HG03354 (cell line): ENCODE data around the gene VRK1.
"Not testable (repeated sequence)": the region's sequence is repeated elsewhere in the genome, so short reads cannot be mapped to it uniquely, and the experiment has no call there.

Experiments used
- ATAC-seq: cut with Tn5 transposase; IDR thresholded peaks from one replicate; pipeline ENCODE4 v1.9.1; 2021; ENCODE audit warnings: mild to moderate bottlenecking; ENCODE audit not compliant: unreplicated experiment, poor library complexity, severe bottlenecking

VRK1 gene

GRCh38 chr14:96863327-96863985 lies 66.3 kb downstream of the VRK1 start:
- no peak for ATAC-seq

DNA sequence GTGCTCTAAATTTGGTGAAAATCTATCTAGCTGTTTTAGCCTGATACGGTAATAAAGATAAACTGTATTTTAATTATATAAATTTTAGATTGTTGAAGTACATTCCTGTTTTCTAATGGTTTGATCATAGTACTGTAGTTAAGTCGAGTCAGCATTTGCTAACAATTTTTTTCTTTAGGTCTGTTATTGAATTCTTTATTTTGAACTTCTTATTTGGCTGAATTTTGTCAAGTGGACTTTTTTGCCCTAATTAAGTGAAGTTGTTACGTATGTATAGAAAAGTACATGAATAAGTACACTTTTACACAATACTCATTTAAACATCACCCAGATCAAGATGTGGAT lies 66.8 kb downstream of the VRK1 start:
- ATAC-seq: no peak

DNA sequence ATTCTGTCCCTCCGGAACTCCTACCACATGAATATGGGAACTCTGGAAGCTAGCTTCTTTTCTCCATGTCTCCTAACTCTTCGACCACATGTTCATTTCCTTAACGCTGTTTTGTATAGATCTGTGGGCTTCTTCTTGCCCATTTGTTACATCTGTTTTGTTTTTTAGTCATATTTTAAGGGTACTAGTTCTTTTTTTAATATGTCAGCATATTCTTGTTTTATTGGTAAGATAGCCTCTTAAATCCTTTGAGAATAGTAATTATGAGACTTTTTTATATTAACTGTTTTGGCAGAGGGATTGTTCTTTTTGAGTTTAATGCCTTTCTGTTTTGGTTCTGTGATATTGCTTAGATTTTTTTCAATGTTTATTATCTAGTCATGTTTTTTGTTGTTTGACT lies 70.5 kb downstream of the VRK1 start:
- ATAC-seq: no peak

DNA sequence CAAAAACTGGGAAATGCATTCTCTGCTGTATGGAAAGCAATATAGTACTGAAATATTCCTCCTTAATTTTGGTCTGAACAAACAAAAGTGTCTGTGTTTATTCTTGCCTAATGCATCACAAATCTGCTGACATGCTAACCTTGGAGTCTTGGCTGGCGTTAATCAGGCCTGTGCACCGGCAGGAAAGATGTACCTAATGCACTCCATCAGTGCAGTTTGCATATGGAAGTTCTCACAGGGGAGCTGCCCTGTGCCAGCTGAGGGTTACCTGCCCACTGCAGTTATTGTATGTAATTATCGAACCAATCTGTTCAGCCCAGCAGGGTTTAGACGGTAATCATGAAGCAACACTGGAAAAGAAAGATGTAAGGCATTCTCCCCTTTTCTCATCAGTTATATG lies 76.9 kb downstream of the VRK1 start:
- no peak for ATAC-seq

GRCh38 chr14:96876747-96877146 lies 79.6 kb downstream of the VRK1 start:
- ATAC-seq: no peak

- ATAC-seq: peak; percentile 88
Measured at GRCh38 chr14:96881713-96882112, 84.5 kb downstream of the VRK1 start.

DNA sequence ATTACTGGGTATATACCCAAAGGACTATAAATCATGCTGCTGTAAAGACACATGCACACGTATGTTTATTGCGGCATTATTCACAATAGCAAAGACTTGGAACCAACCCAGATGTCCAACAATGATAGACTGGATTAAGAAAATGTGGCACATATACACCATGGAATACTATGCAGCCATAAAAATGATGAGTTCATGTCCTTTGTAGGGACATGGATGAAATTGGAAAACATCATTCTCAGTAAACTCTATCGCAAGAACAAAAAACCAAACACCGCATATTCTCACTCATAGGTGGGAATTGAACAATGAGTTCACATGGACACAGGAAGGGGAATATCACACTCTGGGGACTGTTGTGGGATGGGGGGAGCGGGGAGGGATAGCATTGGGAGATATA lies 86.8 kb downstream of the VRK1 start:
- ATAC-seq: not testable (repeated sequence)

DNA sequence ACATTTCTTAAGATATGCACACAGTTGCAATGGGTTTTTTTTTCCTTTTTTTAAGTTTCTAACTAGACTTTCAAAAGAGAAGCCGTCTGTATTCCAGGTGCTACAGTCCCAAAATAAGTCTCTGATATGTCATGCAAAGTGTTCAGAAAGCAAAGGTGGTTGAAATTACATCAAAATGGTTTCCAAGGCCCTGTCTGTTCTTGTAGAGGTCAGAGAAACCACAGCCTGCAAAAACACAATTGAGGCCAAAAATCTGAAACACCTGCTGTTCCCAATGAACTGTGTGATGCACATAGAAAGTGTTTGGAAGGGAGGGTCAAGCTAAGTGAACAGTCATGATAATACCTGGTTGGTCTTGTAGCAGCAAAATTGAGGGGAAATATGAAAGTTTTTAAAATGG lies 91.0 kb downstream of the VRK1 start:
- peak; percentile 90 for ATAC-seq

GRCh38 chr14:96888593-96888992 lies 91.4 kb downstream of the VRK1 start:
- peak; percentile 28 for ATAC-seq

DNA sequence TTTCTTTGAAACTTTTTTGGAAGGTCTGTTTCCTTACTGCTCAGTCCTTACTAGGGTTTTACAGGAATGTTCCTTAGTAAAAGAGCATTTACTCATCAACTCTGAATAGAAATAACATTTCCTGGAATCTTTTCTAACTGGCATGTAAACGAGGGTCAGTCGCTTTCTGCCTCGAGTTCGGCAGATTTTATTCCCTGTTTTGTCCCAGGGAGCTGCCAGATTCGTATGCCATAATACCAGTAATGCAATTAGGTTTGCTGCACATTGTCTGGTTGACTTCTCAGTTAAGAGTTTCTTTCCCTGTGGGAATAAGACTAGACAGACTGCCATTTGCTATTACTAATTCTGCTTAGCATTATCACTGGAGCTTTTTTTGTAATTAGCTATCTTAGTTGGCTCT lies 91.9 kb downstream of the VRK1 start:
- no peak for ATAC-seq

GRCh38 chr14:96893966-96894622 lies 96.9 kb downstream of the VRK1 start:
- ATAC-seq: no peak

- ATAC-seq: no peak
Measured at GRCh38 chr14:96894966-96895365, 97.8 kb downstream of the VRK1 start.

DNA sequence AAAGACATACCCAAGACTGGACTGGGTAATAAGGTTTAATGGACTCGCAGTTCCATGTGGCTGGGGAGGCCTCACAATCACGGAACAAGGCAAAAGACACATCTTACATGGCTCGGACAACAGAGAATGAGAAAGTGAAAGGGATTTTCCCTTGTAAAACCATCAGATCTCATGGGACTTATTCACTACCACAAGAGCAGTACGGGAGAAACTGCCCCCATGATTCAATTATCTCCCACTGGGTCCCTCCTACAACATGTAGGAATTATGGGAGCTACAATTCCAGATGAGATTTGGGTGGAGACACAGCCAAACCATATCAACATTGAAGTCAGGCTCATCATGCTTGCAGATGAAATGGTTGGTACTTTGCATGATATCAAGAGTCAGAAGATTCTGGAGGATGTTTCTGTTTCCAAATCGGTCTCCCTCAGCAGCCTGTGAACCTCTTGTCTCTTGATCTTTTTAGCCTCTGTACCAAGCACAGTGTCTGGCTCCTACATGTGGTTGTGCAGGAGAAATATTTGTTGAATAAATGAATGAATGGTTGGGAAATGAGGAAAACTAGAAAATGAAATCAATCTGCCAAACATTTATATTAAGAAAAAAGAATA lies 98.6 kb downstream of the VRK1 start:
- peak; percentile 67 for ATAC-seq

DNA sequence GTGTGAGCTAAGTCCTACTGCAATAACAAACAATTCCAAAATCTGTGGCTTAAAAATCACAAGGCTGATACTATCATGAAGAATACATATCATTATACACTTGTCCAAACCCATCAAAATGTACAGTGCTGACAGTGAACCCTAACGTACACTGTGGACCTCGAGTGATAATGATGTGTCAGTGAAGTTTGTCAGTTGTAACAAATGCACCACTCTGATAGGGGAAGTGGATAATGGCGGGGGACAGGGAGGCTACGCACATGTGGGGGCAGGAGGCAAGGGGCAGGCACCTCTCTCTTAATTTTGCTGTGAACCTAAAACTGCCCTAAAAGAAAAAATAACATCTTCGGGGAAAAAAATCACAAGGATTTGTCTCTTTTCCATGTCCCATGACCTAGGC lies 100.0 kb downstream of the VRK1 start:
- ATAC-seq: no peak

DNA sequence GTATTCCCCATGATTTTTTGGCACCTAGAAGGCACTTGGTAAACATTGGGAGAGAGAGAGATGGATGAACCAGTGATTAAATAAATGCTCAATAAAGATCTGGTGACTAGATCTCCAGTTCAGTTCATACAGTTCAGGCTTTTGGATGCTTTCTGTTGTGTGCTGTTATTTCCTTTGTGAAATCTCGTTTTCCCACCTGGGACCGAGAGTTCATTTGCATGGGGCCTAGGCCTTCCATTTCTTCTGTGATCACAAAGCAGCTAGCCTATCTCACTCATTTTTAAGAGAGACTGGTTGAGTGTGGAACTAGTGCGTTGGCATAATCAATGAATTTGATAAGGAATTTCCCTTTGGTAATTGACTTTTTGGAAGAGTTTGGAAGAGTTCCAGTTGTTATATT lies 104.0 kb downstream of the VRK1 start:
- peak; percentile 75 for ATAC-seq

GRCh38 chr14:96902004-96902403 lies 104.8 kb downstream of the VRK1 start:
- no peak for ATAC-seq

DNA sequence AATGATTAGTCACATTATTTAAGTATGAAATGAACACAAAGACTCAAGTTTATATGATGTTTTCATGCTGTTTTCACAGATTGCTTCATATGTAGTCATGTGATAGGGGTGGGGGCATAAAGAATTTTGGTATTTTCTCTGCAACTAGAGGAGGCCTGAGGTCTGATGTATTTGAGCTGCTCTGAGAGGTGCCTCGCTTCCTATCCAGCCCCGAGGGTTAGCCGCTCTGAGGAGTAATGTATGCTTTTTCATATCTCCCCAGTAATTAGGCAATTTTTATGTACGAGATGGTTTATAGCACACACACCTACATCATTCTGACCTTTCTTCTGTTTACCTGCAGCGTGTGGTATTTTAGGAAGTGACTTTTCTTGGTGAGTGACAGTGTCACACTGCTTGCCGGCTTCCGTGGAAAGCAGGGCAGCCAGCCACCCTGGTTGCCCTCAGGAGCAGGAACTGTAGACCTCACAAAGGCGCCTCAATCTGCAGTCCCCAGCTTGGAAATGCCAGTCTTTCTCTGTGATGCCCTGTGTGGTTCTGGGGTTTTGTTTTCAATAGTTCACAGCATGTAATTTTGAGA lies 106.4 kb downstream of the VRK1 start:
- ATAC-seq: no peak

DNA sequence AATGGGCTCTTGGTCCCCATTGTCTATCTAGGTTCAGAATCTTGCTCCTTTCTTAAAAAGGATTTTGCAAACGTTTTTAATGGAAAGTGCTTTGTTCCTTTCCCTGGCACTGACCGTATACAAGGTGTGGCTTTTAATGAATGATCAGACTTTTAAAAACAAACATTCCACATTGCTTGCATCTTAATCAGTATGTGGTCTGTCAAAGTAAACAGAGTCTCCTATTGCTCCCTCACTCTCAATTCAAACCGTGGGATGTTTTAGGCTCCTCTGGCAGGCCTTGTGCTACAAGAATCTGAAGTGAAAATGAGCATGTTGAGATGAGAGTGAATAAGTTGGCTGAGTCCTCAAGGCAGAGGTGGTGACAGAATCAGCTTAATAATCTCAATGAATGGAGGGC lies 107.0 kb downstream of the VRK1 start:
- no peak for ATAC-seq

DNA sequence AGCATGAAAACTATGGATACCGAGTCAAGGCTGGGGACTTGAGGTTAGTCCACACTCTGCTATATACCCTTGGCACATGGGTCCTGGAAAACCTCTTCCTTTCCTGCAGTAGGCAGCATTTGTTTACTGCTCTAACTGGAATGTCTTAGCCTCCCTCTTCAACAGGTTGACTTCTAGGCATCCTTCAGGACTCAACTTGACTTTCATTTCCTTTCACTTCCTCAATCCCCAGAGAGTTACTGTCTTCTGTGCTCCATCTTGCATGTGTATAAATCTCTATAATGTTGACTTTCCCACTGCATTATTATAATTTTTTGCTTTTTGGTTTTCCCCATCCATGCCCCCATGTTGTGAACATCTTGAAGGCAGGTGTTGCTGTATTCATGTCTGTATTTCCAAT lies 107.9 kb downstream of the VRK1 start:
- no peak for ATAC-seq

GRCh38 chr14:96905825-96906224 lies 108.6 kb downstream of the VRK1 start:
- no peak for ATAC-seq

GRCh38 chr14:96906434-96906833 lies 109.3 kb downstream of the VRK1 start:
- ATAC-seq: no peak
